Stimulated activated naive B cell treated with anti-CD40 and anti-IgM and Interleukin-4, amounts not matched to agents 10 μg/mL and 1 μg/mL and 100 μg/mL, for 72 hours (primary cell): ENCODE results near the gene DPH1.

Experiments
- ATAC-seq, 2 donors: fragments of 150-1000 bp; cut with Tn5 transposase; replicated peaks; 2 replicates each; pipeline ENCODE4 v1.10.0; 2021; ENCODE audit warnings: moderate library complexity in 1 of 2
- DNase-seq: peaks from one replicate; pipeline ENCODE4 v3.0.0; 2021
- H3K27ac Mint-ChIP-seq: one replicate; pipeline ENCODE4 v1.8.0; 2022; ENCODE audit warnings: mild to moderate bottlenecking, mixed read lengths
- H3K27me3 Mint-ChIP-seq, 2 donors: one replicate each; pipeline ENCODE4 v1.8.0; 2022; ENCODE audit warnings: mixed read lengths in 2 of 2
- H3K36me3 Mint-ChIP-seq, 2 donors: one replicate each; pipeline ENCODE4 v1.8.0; 2022; ENCODE audit warnings: mixed read lengths in 2 of 2, mild to moderate bottlenecking in 1 of 2
- H3K4me1 Mint-ChIP-seq, 2 donors: one replicate each; pipeline ENCODE4 v1.8.0; 2022; ENCODE audit warnings: mixed read lengths in 2 of 2, mild to moderate bottlenecking in 1 of 2
- H3K4me3 Mint-ChIP-seq, 2 donors: one replicate each; pipeline ENCODE4 v1.8.0; 2022; ENCODE audit warnings: mild to moderate bottlenecking in 2 of 2, mixed read lengths in 2 of 2, moderate library complexity in 1 of 2
- H3K9me3 Mint-ChIP-seq, 2 donors: one replicate each; pipeline ENCODE4 v1.8.0; 2022; ENCODE audit warnings: mixed read lengths in 2 of 2, mild to moderate bottlenecking in 1 of 2

The DPH1 gene

DNA sequence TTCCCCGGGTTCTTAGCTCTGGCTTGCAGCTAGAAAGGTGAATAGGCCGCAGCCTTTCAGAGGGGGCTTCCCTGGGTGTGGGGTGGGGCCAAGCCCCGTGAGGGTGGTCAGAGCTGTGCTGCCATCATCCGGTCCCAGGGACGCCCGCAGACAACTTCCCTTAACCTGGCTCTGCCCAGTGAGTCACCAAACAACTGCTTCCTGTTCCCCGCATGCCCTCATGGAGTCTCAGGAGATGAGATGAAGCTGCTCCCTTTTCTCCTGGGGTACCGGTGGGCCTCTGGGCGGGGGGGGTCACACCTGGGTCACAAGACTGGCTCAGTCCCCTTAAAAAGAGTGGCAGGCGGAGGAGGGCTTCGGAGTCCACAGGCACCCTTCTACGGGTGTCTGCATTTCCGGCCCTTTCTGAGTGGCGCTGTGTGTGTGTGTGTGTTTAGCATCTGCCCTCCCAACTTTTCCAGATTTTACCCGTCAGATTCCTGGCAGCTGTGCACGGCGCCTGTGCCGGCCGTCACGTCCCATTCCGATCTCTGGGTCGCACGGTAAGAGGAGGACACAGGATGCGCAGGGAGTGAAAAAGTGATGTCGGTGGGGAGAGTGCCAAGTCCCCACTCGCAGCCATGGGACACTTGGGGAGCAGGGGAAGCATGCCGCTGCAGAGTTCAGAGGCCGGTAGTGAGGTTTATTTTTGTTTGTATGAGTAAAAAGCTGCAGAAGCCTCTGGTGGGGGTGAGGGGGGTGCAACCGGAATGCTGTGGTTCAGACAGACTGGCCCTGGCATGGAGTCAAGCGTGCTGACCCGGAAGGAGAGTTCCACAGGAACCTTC is 41.7 kb downstream of the DPH1 start:
- ATAC-seq (no peak), DNase-seq (no peak)
- Mint-ChIP-seq H3K4me1 (peaks cover 52 to 77% of the 10 kb centered on the region in 2 donors), H3K27me3 (no peaks in the 10 kb centered on the region), H3K27ac (peak overlapping the region; percentile 94), H3K36me3 (peaks cover 41 to 64% of the 10 kb centered on the region in 2 donors), H3K9me3 (no peaks in the 10 kb centered on the region), H3K4me3 (no peak overlapping the region)

DNA sequence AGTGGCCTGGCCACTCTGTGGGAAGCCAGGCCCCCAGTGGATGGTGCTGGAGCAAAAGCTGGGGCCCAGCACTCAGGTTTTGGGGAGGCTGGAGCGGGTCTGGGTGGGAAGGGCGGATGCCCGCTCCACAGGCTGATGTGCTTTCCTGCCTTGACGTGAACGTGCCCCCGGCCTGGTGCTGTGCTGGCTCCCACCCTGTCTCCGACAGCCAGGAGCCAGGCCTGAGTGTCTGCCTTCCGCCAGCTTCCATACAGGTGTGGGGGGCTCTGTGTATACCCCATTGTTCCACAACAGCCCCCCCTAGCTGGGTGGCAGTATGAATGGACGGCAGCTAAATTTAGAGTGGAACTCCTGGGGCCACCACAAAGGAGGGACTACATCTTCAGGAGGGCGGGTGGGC is 45.0 kb downstream of the DPH1 start:
- no peak overlapping the region for H3K4me3 Mint-ChIP-seq
- DNase-seq (no peak), ATAC-seq (no peak)
- H3K36me3 Mint-ChIP-seq = peaks cover 47 to 66% of the 10 kb centered on the region in 2 donors
- no peak overlapping the region for H3K27ac Mint-ChIP-seq
- H3K4me1 Mint-ChIP-seq = peaks cover 40 to 62% of the 10 kb centered on the region in 2 donors
- H3K27me3 Mint-ChIP-seq = no peaks in the 10 kb centered on the region
- peaks cover 0 to 2% of the 10 kb centered on the region in 2 donors for H3K9me3 Mint-ChIP-seq

DNA sequence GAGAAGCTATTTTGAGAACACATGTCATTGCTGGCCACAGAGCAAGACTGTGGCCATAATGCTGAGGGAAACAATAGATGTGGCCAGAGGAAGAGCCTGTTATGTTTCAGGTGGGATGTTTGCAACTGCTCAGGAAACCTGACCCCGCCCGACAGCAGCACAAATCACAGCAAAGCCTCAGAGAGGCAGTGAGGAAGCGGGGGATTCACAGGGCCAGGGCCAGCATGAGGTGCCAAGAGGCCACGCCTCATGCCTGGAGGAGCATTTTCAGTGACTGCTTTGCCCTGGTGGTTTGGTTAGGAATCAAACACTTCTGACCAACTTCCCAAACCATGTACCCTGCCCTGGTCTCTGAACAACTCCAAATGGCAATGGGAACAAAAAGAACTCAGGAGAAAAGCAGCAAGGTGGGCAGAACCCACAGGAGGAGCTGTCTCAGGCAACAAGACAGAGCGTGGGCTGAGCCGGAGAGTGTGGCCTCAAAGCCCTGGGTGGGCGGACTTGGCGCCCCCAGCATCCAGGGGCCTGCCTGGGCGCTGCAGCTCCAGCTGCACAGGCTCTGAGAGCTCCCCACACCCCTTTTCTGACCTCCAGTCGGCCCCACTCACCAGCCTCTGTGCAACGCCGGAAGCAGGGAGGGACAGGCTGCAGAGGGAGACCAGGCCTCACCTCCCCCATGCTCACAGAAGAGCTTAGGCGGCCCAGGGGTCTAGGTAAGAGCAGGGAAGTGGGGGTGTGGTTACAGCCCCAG is 45.6 kb downstream of the DPH1 start:
- Mint-ChIP-seq H3K36me3 (peaks cover 46 to 67% of the 10 kb centered on the region in 2 donors), H3K4me3 (no peak overlapping the region), H3K27ac (peak overlapping the region; percentile 63), H3K27me3 (no peaks in the 10 kb centered on the region), H3K9me3 (peaks cover 0 to 2% of the 10 kb centered on the region in 2 donors), H3K4me1 (peaks cover 35 to 56% of the 10 kb centered on the region in 2 donors)
- DNase-seq = no peak
- ATAC-seq = peak; percentile 38 to 39

DNA sequence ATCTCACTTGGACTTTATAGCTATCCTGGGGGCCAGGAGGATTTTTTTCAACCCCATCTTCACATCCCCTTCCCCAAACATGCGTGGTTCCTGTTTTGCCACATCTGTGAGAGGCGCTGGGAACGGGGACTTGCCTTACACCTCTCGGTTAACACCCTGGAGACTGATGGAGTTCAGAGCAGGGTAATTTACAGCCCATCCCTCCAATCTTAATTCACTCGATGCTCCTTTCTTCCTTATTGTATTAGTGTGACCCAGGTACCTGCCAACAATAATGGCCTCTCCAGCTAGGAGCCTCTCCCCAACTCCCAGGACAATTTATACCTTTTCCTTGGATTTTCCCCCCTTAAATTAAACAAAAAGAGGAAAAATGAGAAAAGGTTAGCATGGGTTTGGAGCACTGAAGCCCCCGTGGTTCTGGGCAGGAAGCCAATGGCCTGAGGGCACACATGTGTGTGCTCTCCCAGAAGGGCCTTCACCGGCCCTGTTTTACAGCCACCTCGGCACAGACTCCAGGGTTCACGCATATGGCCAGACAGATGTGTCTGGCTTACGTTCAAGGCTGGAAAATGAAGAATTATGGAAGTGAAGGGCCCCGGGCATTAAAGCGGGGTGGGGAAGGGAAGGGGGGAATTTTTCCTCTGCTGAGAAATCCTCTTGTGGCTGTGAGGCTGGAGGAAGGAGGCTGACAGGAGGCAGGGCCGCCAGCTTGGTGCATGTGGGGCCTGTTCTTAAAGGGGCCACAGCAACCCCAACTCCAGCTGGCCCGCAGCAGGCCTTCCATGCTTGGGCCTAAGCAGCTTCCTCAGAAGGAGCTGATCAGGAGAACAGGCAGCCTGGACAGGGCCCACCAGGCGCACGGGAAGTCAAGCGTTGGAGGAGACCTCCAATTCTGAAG is 46.4 kb downstream of the DPH1 start:
- Mint-ChIP-seq H3K27ac (no peak overlapping the region), H3K27me3 (no peaks in the 10 kb centered on the region), H3K36me3 (peaks cover 44 to 67% of the 10 kb centered on the region in 2 donors), H3K4me3 (no peak overlapping the region), H3K4me1 (peaks cover 27 to 48% of the 10 kb centered on the region in 2 donors), H3K9me3 (peaks cover 0 to 2% of the 10 kb centered on the region in 2 donors)
- ATAC-seq (peak; percentile 40 to 44), DNase-seq (no peak)

DNA sequence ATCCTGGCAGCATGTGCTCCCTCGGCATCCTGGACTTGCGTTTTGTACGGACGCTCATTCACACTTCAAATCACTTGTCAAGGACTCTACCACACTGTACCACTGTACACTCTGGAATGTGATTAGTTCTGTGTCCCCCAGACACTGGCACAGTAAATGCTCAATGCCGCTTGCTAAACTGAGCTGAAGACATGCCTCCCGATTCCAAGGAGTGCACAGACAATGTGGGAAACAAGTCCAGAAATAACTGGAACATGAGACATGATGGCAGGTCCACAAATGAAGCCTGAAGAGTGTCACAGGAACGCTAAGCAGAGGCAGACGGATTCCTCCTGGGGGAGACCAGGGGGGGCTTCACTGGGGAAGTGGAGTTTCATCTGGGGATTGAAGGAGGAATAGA is 47.1 kb downstream of the DPH1 start:
- no peak for DNase-seq
- no peaks in the 10 kb centered on the region for H3K27me3 Mint-ChIP-seq

DNA sequence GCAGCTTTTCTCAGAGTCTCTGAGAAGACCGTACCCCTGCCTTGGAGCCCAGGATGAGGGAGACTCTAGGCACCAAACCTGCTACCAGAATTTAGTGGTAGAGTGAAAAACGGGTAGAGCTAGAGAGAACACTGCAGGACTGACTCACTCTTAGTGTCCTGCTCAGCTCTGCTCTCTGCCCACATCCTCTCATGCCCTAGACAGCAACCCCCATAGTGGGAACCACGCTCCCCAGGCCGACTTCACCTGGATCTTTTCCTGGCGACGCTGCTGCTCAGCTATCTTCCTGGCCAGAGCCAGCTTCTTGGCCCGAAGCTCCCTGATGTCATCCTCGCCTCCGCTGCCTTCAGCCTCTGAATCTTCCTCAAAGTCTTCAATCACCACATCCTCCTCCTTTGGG is 51.6 kb downstream of the DPH1 start:
- Mint-ChIP-seq H3K9me3 (peaks cover 0 to 2% of the 10 kb centered on the region in 2 donors), H3K27ac (no peak overlapping the region), H3K27me3 (no peaks in the 10 kb centered on the region), H3K4me3 (no peak overlapping the region), H3K4me1 (peaks cover 34 to 54% of the 10 kb centered on the region in 2 donors), H3K36me3 (peaks cover 52 to 77% of the 10 kb centered on the region in 2 donors)
- ATAC-seq (no peak), DNase-seq (no peak)

More for the DNA sequence above, 47.1 kb downstream of the DPH1 start:
- no peak overlapping the region for H3K27ac Mint-ChIP-seq
- H3K9me3 Mint-ChIP-seq = peaks cover 0 to 2% of the 10 kb centered on the region in 2 donors
- H3K4me3 Mint-ChIP-seq = no peak overlapping the region
- no peak for ATAC-seq
- peaks cover 21 to 46% of the 10 kb centered on the region in 2 donors for H3K4me1 Mint-ChIP-seq
- peaks cover 43 to 65% of the 10 kb centered on the region in 2 donors for H3K36me3 Mint-ChIP-seq

DNA sequence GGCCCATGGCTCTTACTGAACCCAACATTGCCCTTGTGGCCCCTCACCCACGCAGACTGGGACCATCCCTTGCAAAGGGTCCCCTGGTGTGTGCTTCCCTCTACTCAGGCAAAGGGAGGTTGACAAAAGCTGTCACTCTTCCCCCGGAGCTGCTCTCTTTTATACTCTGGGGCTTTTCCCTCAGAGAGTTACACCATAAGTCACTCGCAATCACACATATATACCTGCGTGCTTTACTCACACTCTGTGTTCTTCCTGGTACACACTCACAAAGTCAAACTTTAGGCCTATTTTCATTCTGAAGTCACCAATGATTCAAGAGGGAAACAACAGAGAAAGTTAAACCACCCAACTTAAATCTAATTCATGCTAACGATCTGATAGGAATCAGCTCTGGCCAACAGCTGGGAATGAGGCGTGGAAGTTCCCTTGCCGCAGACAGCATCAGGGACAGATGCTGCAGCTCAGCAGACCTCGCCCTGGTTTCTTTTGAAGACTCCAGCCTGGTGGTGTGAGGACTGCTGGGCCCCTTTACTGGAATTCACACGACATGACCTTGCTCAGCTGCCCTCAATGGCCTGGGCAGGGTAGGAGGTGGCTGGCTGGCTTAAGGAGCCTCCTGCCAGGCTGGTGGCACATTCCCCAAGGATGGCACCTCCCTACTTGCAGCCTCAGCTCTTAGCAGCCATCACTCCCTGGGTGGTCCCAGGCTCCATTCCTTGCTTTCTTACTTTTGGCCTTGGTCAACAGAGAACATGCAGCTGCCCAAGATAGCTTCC is 52.2 kb downstream of the DPH1 start:
- H3K9me3 Mint-ChIP-seq = peaks cover 0 to 2% of the 10 kb centered on the region in 2 donors
- H3K36me3 Mint-ChIP-seq = peaks cover 54 to 78% of the 10 kb centered on the region in 2 donors
- peaks cover 40 to 58% of the 10 kb centered on the region in 2 donors for H3K4me1 Mint-ChIP-seq
- H3K27ac Mint-ChIP-seq = no peak overlapping the region
- no peak for ATAC-seq
- no peak overlapping the region for H3K4me3 Mint-ChIP-seq
- no peaks in the 10 kb centered on the region for H3K27me3 Mint-ChIP-seq
- no peak for DNase-seq

DNA sequence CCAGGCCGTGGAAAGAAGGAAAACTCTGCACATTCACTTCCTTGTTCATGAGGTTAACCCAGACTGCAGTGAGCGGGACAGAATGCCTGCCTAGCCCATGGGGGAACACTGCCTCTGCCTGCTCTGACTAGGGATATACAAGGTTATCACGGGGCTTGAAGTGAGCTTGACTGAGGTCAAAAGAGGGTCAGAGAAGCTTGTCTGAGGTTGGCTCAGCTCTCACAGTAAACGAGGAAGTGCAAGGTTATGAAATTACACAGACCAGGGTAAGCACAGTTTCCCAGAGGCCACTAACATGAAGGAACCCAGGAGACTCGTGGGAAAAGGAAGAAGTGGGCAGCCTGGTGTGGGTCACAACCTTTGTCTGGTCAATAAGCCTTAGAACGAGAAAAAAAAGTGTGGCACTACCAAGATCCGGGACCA is 53.7 kb downstream of the DPH1 start:
- Mint-ChIP-seq H3K9me3 (peaks cover 0 to 2% of the 10 kb centered on the region in 2 donors), H3K4me1 (peaks cover 49 to 69% of the 10 kb centered on the region in 2 donors), H3K27me3 (no peaks in the 10 kb centered on the region), H3K4me3 (no peak overlapping the region), H3K36me3 (peaks cover 44 to 72% of the 10 kb centered on the region in 2 donors), H3K27ac (peak overlapping the region; percentile 92)
- ATAC-seq (peak; percentile 72 to 76), DNase-seq (peak; percentile 57)

DNA sequence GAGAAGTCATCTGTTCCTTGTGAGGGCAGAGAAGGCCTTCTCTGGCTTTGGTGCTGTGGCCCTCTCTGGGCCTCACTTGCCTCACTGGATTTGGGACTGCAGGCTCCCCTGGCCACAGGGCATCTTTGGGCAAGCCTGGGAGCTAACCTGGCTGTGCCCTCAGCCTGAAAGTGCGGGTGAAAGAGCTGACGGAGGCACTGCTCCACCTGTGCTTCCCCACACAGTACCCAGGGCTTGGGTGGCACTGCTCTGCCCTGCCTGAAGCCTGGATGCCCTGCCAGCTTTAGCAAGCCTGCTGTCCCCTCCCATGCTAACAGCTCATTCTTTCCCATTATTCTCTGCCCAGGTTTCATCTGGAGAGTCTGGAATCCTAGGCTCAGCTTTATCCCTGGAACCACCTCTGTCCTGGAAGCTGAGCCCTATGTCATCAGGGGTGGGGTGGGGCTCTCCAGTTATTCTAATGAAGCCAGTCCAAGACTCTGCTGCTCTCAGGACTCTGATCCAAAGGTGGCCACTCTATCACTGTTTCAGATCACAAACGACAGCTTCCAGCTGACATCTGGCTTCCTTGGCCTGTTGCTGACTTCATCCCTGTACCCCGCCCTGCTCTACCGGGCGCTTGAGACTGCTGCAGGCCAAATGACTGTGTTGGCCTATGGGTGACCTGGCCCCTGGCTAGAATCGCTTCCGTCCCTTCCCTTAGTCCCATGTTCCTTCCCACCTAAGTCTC is 54.2 kb downstream of the DPH1 start:
- ATAC-seq (peak in 1 of 2 donors; percentile 1), DNase-seq (no peak)
- Mint-ChIP-seq H3K4me1 (peaks cover 53 to 73% of the 10 kb centered on the region in 2 donors), H3K27me3 (no peaks in the 10 kb centered on the region), H3K4me3 (peak overlapping the region; percentile 25 to 47), H3K36me3 (peaks cover 40 to 67% of the 10 kb centered on the region in 2 donors), H3K9me3 (no peaks in the 10 kb centered on the region), H3K27ac (peak overlapping the region; percentile 92)

DNA sequence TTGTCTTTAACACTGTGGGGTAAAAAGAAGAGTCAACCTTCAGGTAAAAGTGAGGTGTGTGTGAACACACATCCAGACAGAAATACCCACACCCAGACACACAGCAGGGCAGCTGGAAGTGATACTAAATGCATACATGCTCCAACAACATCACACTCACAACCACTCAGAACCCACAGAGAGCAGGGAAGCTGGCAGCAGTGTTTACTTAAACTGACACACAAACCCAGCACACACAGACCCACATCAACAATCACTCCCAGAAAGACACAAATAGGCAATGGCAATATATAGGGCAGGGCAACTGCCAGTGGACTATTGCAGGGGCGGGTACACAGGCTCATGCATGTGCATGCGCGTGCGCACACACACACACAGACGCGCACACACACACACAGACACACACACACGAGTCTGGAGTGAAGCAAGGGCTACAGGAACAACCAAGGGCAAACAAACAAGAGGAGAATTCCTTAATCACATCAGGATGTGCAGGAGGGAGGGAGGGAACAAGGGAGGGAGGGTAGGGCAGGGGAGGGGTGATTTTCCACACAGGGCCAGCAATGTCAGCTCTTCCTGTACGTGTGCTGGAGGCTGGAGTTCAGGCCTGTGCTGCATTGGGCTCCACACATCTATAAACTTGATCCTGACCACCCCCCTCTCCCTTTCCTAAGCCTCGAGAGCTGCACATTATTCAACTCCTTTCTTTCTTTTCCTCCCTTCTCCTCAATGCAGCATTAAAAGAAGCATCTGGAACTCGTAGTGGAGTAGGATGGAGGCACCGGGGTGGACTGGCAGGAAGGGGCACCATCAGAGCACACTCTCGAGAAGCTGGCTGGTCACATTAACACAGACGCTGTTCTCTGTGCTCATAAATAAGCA is 55.1 kb downstream of the DPH1 start:
- no peaks in the 10 kb centered on the region for H3K9me3 Mint-ChIP-seq
- peak overlapping the region; percentile 92 for H3K27ac Mint-ChIP-seq
- no peaks in the 10 kb centered on the region for H3K27me3 Mint-ChIP-seq
- peak overlapping the region; percentile 25 to 47 for H3K4me3 Mint-ChIP-seq
- DNase-seq = no peak
- H3K4me1 Mint-ChIP-seq = peaks cover 58 to 81% of the 10 kb centered on the region in 2 donors
- H3K36me3 Mint-ChIP-seq = peaks cover 34 to 59% of the 10 kb centered on the region in 2 donors
- ATAC-seq = no peak

DNA sequence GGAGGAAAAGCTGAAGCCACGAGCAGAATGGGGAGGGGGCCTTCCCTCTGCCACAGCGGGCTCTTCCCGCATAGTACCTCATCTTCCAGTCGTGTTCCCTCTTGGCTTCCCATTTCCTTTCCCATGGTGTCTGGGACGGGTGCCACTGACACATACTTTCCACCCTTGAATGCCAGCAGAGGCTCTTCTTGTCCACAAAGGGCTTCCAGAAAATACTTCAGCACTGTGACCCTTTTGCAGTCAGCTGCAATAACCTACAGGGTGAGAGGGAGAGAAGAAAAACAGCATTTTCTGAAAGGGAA is 55.6 kb downstream of the DPH1 start:
- H3K27ac Mint-ChIP-seq = peak overlapping the region; percentile 95
- ATAC-seq = no peak
- DNase-seq = no peak
- H3K4me1 Mint-ChIP-seq = peaks cover 61 to 87% of the 10 kb centered on the region in 2 donors
- no peaks in the 10 kb centered on the region for H3K9me3 Mint-ChIP-seq
- peaks cover 33 to 55% of the 10 kb centered on the region in 2 donors for H3K36me3 Mint-ChIP-seq
- peak overlapping the region in 1 of 2 donors; percentile 6 for H3K4me3 Mint-ChIP-seq
- no peaks in the 10 kb centered on the region for H3K27me3 Mint-ChIP-seq

DNA sequence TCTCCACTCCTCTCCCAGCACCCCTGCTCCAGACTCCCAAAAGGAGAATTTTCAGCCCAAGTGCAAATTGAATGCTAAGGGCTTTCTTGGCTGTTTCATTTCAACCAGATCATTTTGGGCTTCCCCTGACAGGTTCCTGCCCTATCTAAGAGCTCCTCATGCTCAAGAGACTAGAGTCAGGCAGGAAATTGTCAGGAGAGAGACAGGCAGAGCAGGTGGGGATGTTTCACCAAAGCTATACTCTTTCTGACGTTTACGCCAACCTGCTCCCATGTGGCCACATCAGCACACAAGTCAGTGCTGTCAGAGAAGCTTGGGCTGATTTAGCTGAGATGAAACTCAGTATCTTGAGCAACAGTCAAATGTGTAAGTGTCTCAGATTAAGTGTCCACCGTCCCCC is 56.4 kb downstream of the DPH1 start:
- peak overlapping the region; percentile 47 to 73 for H3K4me3 Mint-ChIP-seq
- ATAC-seq (no peak), DNase-seq (no peak)
- H3K27ac Mint-ChIP-seq = peak overlapping the region; percentile 95
- H3K27me3 Mint-ChIP-seq = no peaks in the 10 kb centered on the region
- peaks cover 30 to 55% of the 10 kb centered on the region in 2 donors for H3K36me3 Mint-ChIP-seq
- H3K4me1 Mint-ChIP-seq = peaks cover 66 to 94% of the 10 kb centered on the region in 2 donors
- no peaks in the 10 kb centered on the region for H3K9me3 Mint-ChIP-seq
